Measurements from ENCODE around the gene MPPED2.

Gene MPPED2

DNA sequence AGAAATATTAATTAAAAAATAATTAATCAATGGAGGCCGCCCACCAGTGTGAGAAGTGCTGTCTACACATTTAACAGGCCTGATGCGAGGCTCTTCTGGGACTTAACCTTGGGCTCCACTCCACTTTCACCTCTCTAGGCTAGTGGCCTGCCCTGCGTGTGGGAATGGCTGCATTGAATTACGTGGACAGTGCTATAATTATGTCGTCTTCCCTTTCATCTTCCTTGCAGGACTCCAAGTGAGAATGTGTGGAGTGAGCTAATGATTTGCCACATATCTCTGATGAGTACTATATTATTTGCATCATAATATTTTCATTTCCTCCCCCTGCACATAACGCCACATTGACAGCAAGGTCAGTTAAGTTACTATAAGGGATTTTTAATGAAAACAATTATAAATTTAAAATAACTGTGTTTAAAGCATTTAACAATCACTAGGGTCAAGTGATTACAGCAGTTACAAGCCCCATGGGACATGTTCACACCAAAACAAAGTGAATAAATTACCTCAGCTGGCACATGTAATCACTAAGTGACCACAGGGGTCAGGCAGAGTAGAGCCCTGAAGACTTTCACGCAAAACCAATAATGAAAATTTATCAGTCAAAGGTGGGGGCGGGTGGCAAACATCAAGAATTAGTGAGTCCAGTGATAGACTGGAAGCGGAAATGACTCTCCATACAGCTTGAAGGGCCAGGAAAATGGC is 63.5 kb downstream of the MPPED2 start:
- DNase-seq: no peak

DNA sequence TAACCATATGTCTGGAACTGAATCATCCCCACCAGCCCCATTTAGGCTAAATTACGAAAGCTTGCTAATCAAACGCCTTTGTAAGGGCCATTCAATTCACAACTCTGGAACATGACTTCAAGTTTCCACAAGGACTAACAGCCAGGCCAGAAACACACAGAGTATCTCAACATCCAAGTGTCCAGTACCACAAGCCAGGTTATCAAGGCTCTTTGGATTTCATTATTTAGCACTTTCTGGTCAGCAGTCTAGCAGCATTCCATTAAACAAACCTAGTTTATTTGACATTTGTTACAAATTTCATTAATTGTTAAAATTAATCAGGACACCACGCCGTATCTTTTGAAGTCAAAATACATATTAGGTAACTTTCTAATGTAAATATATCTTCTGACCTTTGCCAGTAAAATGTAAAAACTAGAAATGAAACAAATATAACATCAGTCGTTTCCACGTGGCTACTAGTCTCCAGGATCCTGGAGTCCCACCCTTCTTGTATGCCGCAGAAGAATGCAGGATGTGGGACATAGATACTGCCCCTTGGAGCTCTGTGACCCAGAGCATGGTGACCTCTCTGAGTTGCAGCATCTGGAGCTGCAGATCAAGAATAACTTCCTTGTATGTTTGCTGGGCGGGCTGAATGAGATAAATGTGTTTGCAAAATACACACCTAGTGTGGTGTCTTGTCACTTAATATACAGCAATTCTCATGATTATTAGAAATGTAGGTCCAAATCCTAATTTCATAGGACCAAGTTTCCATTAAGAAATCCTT is 64.7 kb downstream of the MPPED2 start:
- DNase-seq: no peak

DNA sequence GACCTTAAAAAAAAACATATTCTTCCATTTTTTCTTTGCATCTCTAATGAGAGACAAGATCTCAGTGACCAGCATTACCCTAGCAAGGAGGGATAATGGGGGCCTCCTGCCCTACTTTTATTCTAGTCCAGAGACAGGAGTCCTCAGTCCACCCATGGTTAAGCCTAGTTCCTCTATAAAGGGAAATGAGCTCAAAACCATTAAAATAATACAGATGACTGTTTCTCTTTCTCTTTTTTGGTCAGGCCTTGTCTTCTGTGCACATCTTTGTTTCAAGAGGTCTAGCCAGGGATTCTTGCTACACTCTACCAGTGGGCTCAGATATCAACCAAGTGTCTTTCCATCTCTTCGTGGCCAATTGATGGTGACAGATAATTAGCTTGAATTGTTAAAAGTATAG is 73.1 kb downstream of the MPPED2 start:
- DNase-seq: no peak

DNA sequence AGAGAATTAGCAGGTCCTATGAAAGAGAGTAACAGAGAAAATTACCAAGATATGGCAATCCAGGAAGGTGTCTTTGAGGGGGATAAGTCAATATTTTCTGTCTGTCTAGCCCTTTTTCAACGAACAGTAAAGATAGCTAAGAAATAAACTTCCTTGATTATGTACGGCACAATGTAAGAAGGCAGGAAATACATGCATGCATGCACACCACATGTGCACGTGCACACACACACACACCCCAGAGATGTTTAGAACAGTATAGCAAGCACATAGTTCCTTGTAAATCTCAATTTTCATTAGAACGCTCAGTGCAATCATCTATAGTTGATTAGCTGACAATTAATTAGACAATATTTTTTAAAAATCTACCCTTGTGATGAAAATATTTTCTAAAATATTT is 74.7 kb downstream of the MPPED2 start:
- no peak for DNase-seq

DNA sequence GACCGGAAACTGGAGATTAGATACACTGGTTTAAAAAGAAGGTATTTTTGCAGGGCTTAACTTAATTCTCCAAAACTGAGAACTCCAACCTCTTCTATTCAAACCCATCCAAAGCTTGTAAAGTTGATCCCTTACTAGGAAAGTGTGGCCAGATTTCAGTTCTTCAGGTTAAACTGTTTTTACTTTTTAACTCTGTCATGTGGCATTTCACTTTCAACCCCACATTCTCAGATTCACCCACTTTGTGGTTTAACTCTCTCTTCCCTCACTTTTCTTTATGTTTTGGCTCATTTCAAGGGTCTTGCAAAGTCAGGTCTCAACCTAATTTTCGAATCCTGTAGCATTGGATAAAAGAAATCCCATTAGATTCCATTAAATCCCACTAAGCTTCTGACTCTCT is 75.4 kb downstream of the MPPED2 start:
- DNase-seq: no peak

DNA sequence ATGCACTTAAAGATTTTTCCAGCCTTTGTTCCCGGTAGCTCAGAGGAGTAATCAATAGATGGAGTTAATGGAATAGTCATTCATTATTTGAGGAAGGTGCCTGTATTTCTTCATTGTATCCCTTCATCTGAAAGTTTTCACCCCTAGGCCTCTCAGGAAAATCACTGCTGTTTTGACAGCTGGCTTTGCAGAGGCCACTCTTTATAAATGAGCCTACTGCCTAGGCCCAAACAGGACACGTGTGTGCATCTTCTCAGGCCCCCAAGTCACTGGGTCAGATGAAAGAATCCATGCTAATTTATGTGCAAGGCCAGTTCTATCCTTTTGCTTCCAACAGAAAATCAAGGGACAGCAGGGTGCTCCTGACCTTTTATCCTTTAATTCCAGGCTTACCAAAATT is 76.8 kb downstream of the MPPED2 start:
- DNase-seq: no peak

DNA sequence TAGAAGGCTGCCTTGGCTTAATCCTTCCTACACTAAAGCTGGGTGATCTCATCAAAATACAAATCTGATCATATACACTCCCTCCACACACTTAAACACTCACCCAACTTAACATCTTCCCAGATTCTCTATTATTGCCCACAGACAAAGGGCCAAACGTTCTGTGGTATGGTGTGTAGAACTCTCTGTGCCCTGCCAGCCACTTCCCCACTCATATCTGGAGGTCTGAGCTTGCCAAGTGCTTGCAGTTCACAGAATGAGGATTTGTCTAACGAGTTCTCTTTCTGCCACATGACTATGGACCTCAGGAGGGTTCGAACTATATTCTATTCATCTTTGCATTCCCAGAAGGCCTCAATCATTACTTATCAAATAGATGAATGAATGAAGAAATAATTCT is 77.6 kb downstream of the MPPED2 start:
- no peak for DNase-seq

DNA sequence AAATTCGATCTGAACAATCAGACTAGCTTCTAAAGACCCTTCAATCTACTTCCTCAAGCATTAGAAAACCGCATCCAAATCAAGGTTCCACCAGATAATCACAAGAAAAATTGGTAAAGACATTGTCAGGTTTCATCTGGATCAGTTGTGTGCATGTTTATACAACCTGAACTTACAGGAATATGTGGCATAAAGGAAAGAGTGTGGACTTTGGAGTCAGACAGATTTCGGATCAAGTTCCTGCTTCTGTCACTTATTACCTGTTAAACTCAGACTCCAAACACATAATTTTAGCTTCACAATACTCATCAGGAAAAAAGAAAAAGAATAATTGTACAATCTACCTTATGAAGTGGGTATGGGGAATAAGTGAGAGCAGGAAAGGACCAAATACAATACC is 80.5 kb downstream of the MPPED2 start:
- no peak for DNase-seq

DNA sequence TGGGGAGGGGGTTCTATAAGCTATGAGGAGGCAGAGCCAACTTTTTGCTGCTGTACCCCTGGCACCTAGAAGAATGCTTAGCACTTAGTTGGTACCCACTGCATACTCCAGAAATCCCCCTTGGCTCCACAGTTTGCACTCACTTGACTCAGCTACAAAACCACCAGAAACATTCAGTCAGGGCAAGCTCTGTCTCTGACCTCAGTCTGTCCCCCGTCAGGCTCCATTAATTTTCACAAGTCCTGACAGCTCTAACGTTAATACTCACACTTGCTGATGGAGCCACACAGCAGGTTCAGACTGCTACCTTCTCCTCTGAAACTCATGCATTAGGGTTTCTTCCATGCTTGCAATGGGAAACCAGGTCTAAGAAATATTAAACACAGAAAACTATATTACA is 81.7 kb downstream of the MPPED2 start:
- DNase-seq: no peak

DNA sequence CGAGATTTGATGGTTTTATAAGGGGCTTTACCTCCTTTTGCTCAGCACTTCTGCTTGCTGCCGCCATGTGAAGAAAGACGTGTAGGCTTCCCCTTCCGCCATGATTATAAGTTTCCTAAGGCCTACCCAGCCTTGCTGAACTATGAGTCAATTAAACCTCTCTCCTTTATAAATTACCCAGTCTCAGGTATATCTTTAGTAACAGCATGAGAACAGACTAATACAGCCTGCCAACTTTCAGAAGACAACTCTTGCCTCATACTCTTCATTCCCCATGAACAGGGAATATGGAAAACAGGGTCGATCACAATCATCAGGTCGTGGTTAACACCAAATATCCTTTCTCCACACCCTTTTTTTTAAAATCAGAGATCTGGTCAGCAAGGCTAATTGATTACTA is 83.0 kb downstream of the MPPED2 start:
- no peak for DNase-seq

DNA sequence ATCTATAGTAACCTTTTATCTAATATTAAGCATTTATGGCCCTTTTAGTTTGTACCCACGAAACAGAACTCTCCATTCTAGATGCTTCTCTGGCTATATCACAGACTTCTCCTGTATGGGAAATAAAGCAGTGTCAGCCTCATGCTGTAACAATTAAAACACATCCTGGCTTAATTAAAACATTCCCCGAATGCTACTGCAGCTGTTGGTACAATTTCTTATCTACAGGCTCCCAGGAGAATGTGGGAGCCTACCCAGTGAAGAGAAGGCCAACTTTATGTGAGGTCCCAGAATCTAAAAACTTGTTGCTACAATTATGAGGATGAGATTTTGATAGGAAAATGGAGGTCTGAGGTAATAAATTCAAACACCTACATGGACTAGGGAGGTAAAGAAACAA is 83.8 kb downstream of the MPPED2 start:
- DNase-seq: no peak

DNA sequence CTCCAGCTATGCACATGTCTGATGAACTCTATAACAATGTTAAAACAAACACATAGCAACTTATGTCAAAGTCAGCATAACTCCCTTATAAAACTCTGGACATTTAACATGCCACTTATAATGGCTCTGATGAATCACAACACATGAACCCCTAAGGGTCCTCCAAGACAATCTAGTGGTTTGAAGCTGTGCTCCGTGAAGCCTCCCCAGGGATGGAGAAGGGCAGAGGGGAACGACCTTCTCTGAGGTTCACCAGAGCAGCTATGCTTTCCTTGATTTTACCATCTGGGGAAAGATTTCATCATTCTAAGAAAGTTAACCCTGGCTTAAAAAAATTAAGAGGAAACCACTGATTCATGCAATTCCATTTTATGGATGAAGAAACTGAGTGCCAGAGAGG is 84.4 kb downstream of the MPPED2 start:
- DNase-seq: no peak

DNA sequence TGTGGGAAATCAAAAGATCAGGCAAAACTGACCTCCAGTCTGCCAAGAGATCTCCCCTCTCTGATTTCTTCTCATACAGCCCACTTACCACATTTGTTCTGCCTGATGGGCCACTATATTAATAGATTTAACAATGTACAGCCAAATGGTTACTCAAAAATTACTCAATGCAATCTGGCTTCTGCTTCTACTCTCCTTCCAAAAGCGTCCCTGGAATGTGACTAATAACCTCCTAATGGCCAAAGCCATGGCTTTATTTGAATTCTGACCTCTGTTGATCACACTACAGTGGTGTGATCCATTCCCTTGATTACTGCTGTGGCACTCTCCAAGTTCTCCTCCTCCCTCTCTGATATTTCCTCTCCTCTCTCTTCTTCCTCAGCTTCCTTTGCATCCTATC is 86.2 kb downstream of the MPPED2 start:
- no peak for DNase-seq

DNA sequence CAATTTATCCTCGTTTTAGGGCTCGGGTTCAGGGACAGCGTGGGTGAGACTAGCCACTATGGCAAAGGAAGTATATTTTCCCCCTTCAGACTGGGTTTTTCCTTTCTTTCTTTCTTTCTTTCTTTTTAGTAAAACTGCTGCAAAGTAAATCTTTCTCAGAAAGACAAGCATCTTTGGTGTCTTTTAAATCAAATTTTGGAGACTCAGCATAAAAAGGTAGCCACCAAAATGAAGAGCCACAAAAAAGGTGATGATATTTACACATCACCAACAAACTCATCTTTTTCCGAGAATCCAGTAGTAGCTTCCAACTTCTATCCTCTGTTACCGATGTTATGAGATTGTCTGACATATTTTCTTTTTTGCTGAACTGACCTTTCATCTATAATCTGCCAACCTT is 88.6 kb downstream of the MPPED2 start:
- DNase-seq: no peak

DNA sequence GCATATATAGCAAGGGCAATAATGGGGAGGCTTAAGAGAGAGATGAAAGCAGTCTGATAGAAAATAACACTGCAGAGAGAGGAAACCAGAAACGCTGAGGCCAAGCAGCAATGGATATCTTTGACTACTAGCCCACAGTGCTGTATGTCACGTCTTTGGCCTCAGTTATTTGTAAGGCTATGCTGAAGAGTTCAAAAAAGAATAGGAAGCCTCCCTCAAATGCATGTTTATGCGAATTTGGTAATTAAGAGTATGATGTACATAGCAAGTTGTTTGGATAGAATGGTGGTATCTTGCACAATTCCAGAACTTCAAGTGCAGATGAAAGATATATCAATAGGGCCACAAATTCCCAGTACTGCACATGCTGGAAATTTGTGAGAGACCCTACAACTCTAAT is 89.2 kb downstream of the MPPED2 start:
- no peak for DNase-seq

DNA sequence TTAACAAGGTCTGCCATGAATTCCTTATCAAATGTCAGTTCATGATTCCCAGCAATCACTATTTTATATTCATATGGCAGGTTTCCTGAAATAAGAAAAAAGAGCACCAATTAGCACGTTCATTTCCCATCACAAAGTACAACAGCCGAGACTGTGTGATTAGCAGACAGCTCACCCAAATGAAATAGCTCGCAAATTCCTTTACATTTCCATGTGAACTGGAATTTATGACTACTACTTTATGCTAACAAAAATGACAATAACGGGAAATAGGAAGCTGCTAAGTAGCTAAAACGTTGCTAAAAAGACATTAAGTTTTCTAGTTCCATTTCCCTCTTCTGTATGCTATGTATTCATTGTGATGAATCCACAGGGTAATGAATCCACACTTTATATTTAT is 90.7 kb downstream of the MPPED2 start:
- no peak for DNase-seq

DNA sequence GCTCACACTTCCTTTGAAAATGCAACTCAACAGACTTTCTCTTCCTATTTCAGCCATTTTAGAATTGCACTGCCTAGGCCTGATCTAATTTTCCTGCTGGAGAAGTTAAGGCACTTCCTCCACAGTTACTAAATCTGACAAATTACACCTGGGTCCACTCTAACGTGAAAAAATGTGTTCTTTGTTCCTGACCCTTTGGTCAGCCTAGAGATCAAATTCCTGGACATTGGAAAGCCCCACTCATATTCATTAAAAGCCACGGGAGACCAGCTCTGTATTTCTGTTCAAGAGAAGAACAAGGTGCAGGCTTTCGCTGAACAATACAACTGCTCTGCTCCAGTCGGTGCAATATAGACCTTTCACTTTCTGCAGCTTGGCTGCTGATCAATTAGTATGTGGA is 96.6 kb downstream of the MPPED2 start:
- no peak for DNase-seq

DNA sequence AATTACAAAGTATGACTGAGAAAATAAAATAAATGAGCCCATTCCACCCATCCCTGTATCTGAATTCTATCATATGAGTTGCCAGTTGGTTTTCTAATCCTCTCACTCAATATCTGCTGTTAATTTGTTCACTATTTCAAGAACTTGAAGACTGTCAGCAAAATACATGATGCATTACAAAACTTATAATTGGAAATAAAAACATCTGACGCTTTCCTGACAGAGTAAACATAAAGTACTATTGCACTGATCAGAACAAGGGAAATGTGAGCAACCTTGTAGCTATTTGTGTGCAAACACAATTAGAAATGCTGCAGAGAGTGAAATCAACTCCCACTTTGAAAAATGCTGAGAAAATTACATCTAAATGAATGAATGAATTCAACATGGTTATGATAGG is 97.1 kb downstream of the MPPED2 start:
- no peak for DNase-seq

DNA sequence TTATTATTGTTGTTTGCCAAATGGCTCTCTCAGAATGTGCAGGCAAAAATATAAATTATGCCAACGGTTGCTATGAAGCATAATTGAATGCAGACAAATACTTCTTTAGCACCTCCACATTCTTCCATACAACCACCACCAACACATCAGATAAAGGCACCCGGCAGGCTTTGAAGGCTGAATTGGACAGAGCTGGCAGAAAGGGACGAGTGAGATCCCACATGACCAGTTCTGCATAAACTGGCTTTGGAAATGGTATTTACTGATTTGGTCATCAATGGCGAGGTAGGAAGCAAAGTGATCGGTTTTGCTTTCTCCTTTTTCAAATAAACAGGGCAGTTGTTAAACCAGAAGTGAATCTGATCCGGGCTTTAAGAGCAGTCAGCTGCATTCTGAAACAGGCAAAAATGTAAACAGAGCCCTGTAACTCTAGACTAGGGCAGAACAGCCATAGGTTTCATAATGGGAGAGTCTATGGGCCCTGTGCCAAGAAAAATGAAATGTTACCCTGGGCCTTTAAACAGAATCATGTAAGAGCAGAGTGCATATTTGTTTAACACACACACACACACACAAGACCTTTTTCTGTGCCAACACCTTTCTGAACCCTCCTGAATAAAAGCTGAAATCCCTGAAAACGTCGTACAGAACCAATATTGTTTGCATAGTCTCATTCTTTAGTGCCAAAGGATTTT is 97.7 kb downstream of the MPPED2 start:
- DNase-seq: no peak

DNA sequence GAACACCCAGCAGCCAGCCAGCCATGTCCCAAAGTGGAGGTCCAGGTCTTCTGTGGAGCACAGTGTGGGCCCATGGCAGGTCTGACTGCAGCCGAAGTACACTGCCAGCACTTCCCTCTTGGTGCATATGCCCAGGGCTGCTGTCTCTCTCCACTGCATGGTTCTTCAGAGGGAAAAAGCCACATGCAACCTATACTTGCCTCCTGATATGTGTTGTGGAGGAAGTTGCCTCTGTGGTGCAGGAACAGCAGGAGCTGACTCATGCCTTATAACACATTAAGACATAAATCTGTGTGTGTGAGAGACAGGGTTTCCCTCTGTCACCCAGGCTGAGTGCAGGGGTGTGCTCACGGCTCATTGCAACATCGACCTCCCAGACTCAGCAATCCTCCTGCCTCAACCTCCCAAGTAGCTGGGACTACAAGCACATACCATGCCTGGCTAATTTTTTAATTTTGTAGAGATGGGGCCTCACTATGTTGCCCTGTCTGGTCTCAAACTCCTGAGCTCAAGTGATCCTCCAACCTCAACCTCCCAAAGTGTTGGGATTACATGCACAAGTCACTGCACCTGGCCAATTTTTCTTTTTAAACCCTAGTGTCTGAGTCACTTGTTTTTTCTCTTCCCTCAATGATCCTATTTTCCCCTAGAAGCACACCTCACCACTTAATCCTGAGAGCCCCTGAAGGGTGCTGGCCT is 98.8 kb downstream of the MPPED2 start:
- DNase-seq: no peak

DNA sequence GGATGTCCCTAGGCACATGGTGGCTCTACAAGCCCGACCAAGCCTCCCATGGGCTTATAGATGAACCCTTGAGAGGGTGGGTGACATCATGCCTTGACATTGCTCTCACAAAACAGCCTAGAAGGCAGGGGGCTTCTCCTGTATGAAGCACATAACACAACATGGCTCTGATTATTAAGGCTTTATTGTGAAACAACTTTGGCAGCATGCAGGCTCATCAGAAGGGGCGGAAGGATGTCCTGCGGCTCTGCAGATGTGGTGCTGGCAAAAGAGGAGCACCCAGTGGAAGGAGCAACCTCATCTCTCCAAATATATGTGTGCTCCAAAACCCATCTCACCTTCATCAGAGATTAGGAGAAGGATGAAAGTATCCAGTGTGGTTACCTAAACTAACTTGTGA is 100.4 kb downstream of the MPPED2 start:
- DNase-seq: no peak

DNA sequence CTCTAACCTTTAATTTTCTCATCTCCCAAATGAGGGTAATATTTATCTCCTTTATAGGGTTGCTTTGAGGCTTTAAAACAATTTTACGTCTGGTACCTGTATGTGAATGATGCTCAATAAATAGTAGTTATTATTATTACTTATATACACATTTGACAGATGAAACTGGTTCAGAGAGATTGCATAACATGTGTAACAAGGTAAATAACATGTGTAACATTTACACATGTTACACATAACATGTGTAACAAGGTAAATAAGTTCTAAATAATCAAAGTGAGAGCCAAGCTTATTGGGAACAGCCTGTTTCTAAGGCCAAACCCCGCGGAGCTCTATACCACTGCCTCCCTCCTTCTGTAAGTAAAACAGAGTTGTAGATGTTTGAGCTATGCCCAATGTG is 100.9 kb downstream of the MPPED2 start:
- no peak for DNase-seq

DNA sequence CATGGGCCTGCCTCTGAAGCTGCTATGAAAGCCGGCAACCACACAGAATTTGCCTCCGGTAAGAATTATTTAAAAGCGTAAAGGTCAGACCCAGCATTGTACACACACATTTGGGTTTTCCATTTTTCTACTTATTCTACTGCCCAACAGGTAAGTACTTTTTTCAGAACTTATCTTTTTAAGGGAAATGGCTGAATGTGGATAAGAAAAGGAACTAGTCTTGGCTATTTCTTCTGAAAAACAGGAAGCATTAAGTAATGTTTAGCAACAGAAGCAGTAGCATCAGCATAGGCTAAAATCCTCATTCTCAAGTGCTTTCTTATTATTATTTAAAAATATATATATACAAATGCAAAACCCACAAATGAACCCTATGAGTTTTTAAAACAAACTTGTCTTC is 103.1 kb downstream of the MPPED2 start:
- DNase-seq: no peak

DNA sequence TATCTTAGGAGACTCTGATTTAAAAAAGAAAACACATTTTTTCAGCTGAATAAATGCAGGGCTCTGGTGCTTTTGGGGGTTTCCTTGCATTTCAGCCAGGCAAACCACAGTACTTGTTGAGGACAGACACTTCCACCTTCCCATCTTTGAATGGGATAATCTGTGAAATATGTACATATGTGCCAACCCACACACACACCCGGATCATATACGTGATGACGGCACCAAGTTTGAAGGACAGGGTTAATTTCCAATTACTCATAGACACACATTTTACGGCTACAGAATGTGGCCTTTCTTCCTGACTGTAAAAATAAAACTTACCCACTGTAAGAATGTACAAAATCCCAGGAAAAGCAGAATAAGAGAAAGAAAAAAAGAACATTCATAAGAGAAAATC is 104.4 kb downstream of the MPPED2 start:
- DNase-seq: no peak

Measured in stimulated activated CD4-positive, alpha-beta T cell treated with anti-CD3 and anti-CD28 coated beads, Interleukin-12 subunit alpha, Interleukin-12 subunit beta, amount 100 ng/mL, for 4 hours (primary cell).